ENCODE results near the gene PRSS8.

- TF ChIP-seq CTCF (IDR thresholded peaks at IDR 0.05) (no peak), POLR2A (IDR thresholded peaks at IDR 0.05) (no peak)
These were observed 48.2 kb upstream of the PRSS8 start for GRCh38 chr16:31183432-31184428.
